ENCODE results near the gene CD48.
"Not testable (repeated sequence)": the region's sequence is repeated elsewhere in the genome, so short reads cannot be mapped to it uniquely, and the experiment has no call there.

Gene CD48

GRCh38 chr1:160652924-160653619, 58.5 kb downstream of the CD48 start:
- DNase-seq (ENCODE audit: low spot score), result no peak

- DNase-seq (ENCODE audit: low spot score), result not testable (repeated sequence)
Measured at GRCh38 chr1:160652065-160652641, 59.5 kb downstream of the CD48 start.

- DNase-seq (ENCODE audit: low spot score), result no peak
Measured at GRCh38 chr1:160651433-160652064, 60.1 kb downstream of the CD48 start.

- no peak for DNase-seq (ENCODE audit: low spot score)
Measured at GRCh38 chr1:160647329-160647720, 64.3 kb downstream of the CD48 start.

GRCh38 chr1:160646711-160647328, 64.8 kb downstream of the CD48 start, which contains the start of gene SLAMF1:
Gene SLAMF1, minus strand, starts transcription at chr1:160647044. Its CDS starts 99 bp downstream, at chr1:160646945.
- DNase-seq (ENCODE audit: low spot score), result peak; percentile 36

- DNase-seq (ENCODE audit: low spot score), result no peak
Measured at GRCh38 chr1:160646180-160646579, 65.4 kb downstream of the CD48 start.

GRCh38 chr1:160645386-160646130, 66.1 kb downstream of the CD48 start:
- no peak for DNase-seq (ENCODE audit: low spot score)

GRCh38 chr1:160644399-160644798, 67.2 kb downstream of the CD48 start:
- DNase-seq (ENCODE audit: low spot score), result no peak

- DNase-seq (ENCODE audit: low spot score), result no peak
Measured at GRCh38 chr1:160643138-160643537, 68.5 kb downstream of the CD48 start.

- DNase-seq (ENCODE audit: low spot score), result no peak
Measured at GRCh38 chr1:160642281-160642644, 69.4 kb downstream of the CD48 start.

- DNase-seq (ENCODE audit: low spot score), result no peak
Measured at GRCh38 chr1:160641323-160642280, 70.0 kb downstream of the CD48 start.

- DNase-seq (ENCODE audit: low spot score), result no peak
Measured at GRCh38 chr1:160640359-160641123, 71.1 kb downstream of the CD48 start.

GRCh38 chr1:160639652-160640051, 72.0 kb downstream of the CD48 start:
- no peak for DNase-seq (ENCODE audit: low spot score)

- no peak for DNase-seq (ENCODE audit: low spot score)
Measured at GRCh38 chr1:160638926-160639325, 72.7 kb downstream of the CD48 start.

GRCh38 chr1:160638540-160638857, 73.1 kb downstream of the CD48 start:
- DNase-seq (ENCODE audit: low spot score), result no peak

GRCh38 chr1:160637821-160638539, 73.6 kb downstream of the CD48 start:
- no peak for DNase-seq (ENCODE audit: low spot score)

GRCh38 chr1:160637065-160637464, 74.6 kb downstream of the CD48 start:
- no peak for DNase-seq (ENCODE audit: low spot score)

- no peak for DNase-seq (ENCODE audit: low spot score)
Measured at GRCh38 chr1:160636547-160636946, 75.1 kb downstream of the CD48 start.

- DNase-seq (ENCODE audit: low spot score), result no peak
Measured at GRCh38 chr1:160636076-160636475, 75.5 kb downstream of the CD48 start.
